Tibial artery (tissue), 4 donors: ENCODE data around the gene VWC2L.

Experiments used
- DNase-seq, 2 donors: peaks; one replicate each; pipeline ENCODE4 v3.0.0-alpha.2; 2019
- H3K27ac ChIP-seq, 2 donors: fragments of 200-600 bp; sonication (generic) in 1 of 2; 1 replicate in 1 of 2; 2 replicates in 1 of 2; pipeline ENCODE4 v1.5.1; 2018 to 2019; ENCODE audit warnings: mild to moderate bottlenecking in 1 of 2
- H3K27me3 ChIP-seq, 2 donors: fragments of 200-600 bp; sonication (generic) in 1 of 2; one replicate each; pipeline versions ENCODE4 v1.5.1 to v1.6.0; 2016 to 2019
- H3K36me3 ChIP-seq, 3 donors: fragments of 200-600 bp; sonication (generic) in 2 of 3; one replicate each; pipeline ENCODE4 v1.5.1; 2016 to 2019; ENCODE audit warnings: mild to moderate bottlenecking in 2 of 3
- H3K4me1 ChIP-seq, 4 donors: fragments of 200-600 bp; sonication (generic) in 2 of 4; 1 replicate in 3 of 4; 2 replicates in 1 of 4; pipeline ENCODE4 v1.5.1; 2016 to 2019
- H3K4me3 ChIP-seq, 2 donors: fragments of 200-600 bp; sonication (generic) in 1 of 2; 1 replicate in 1 of 2; 2 replicates in 1 of 2; pipeline ENCODE4 v1.5.1; 2018 to 2019; ENCODE audit warnings: mild to moderate bottlenecking in 2 of 2
- H3K9me3 ChIP-seq, 3 donors: fragments of 200-600 bp; sonication (generic) in 1 of 3; one replicate each; pipeline ENCODE4 v1.5.1; 2016 to 2019
- CTCF ChIP-seq, 2 experiments: fragments of 200-600 bp in 1 of 2; fragments of 450-650 bp in 1 of 2; IDR thresholded peaks; one replicate each; pipeline ENCODE4 v1.5.1; 2017 to 2019; ENCODE audit warnings: antibody characterized with exemption in 2 of 2, mild to moderate bottlenecking in 1 of 2, moderate library complexity in 1 of 2
- intact Hi-C: fragments of 100-400 bp; cut with DNase I; formaldehyde crosslinking; loops from one replicate; pipeline ENCODE4 v1.15.0; 2023; ENCODE audit warnings: low total_unique reads

VWC2L gene

GRCh38 chr2:214592011-214592410, 181.2 kb downstream of the VWC2L start:
- no peak overlapping the region for H3K4me3 ChIP-seq
- DNase-seq: no peak
- H3K27me3 ChIP-seq: no peaks in the 10 kb centered on the region
- intact Hi-C loops: loop anchor here (1.0 kb wide), 1 partner anchor 12 kb away; no protein-coding TSS in a partner anchor
- no peak for TF ChIP-seq CTCF (IDR thresholded peaks at IDR 0.05)
- H3K27ac ChIP-seq: no peak overlapping the region
- peaks cover 0 to 15% (median 2%) of the 10 kb centered on the region in 4 donors for H3K4me1 ChIP-seq
- H3K36me3 ChIP-seq: no peaks in the 10 kb centered on the region
- no peaks in the 10 kb centered on the region for H3K9me3 ChIP-seq

- no peaks in the 10 kb centered on the region for H3K9me3 ChIP-seq
Observed at GRCh38 chr2:214593727-214594126, 182.9 kb downstream of the VWC2L start.

GRCh38 chr2:214601852-214602633, 191.2 kb downstream of the VWC2L start:
- TF ChIP-seq CTCF (IDR thresholded peaks at IDR 0.05): no peak
- H3K4me3 ChIP-seq: no peak overlapping the region
- no peak for DNase-seq
- H3K27me3 ChIP-seq: no peaks in the 10 kb centered on the region
- H3K36me3 ChIP-seq: no peaks in the 10 kb centered on the region
- no peaks in the 10 kb centered on the region for H3K9me3 ChIP-seq
- H3K27ac ChIP-seq: no peak overlapping the region
- no peaks in the 10 kb centered on the region for H3K4me1 ChIP-seq
- intact Hi-C loops: no loop called here

More at GRCh38 chr2:214593727-214594126, 182.9 kb downstream of the VWC2L start:
- no peak overlapping the region for H3K4me3 ChIP-seq
- H3K36me3 ChIP-seq: no peaks in the 10 kb centered on the region
- H3K4me1 ChIP-seq: peaks cover 0 to 15% (median 2%) of the 10 kb centered on the region in 4 donors
- intact Hi-C loops: no loop called here
- H3K27ac ChIP-seq: peak overlapping the region; percentile 21 to 54
- H3K27me3 ChIP-seq: no peaks in the 10 kb centered on the region
- no peak for TF ChIP-seq CTCF (IDR thresholded peaks at IDR 0.05)
- DNase-seq: no peak

- intact Hi-C loops: loop anchor here (1.0 kb wide), 1 partner anchor 13 kb away; no protein-coding TSS in a partner anchor
Observed at GRCh38 chr2:214604861-214605260, 194.0 kb downstream of the VWC2L start.

GRCh38 chr2:214607051-214607450, 196.2 kb downstream of the VWC2L start:
- no peaks in the 10 kb centered on the region for H3K27me3 ChIP-seq
- no peak for TF ChIP-seq CTCF (IDR thresholded peaks at IDR 0.05)
- DNase-seq: no peak
- no peak overlapping the region for H3K4me3 ChIP-seq
- intact Hi-C loops: no loop called here
- no peaks in the 10 kb centered on the region for H3K36me3 ChIP-seq
- no peaks in the 10 kb centered on the region for H3K9me3 ChIP-seq
- no peak overlapping the region for H3K27ac ChIP-seq
- H3K4me1 ChIP-seq: no peaks in the 10 kb centered on the region

More at GRCh38 chr2:214604861-214605260, 194.0 kb downstream of the VWC2L start:
- Histone ChIP-seq H3K4me1 (no peaks in the 10 kb centered on the region), H3K4me3 (no peak overlapping the region), H3K27ac (no peak overlapping the region), H3K9me3 (no peaks in the 10 kb centered on the region), H3K27me3 (no peaks in the 10 kb centered on the region), H3K36me3 (no peaks in the 10 kb centered on the region)
- DNase-seq: no peak
- no peak for TF ChIP-seq CTCF (IDR thresholded peaks at IDR 0.05)
